UCSD-AML1 (cell line): ENCODE data around the gene CDK18.

Source experiments
- DNase-seq: peaks from one replicate; lab custom pipeline; 2025; ENCODE audit not compliant: unreplicated experiment; lab: John Stamatoyannopoulos, UW

CDK18 gene

DNA sequence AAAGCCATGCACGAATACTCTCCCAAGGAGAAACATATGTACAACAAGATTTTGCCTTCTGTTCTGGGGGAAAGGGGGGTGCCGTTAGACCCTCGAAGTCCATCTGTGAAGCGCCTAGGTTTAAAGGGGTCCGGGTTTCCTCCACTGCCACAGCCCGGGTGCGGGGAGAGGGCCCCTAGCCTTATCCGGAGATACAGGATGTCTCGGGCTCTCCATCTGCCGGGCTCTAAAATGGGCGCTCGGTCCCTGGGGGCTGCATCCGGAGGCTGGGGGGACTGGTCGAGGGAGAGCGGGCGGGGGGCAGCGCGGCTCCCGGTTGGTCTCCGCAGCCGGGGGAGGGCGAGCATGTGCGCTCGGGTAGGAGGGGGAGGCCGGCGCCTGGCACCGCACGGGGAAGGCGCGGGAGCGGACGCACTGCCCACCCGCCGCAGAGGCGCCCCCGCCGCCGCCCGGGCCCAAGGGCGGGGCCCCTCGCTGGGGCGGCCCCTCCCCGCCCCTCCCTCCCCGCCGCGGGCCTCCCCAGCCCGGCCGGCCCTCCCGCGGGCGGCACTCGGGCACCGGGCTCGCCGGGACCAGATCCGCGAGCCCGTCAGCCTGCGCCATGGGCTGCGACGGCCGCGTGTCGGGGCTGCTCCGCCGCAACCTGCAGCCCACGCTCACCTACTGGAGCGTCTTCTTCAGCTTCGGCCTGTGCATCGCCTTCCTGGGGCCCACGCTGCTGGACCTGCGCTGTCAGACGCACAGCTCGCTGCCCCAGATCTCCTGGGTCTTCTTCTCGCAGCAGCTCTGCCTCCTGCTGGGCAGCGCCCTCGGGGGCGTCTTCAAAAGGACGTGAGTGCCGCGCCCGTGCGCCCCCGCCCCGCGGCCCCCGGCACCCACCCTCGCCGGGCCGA lies 64.2 kb downstream of the CDK18 start:
- DNase-seq = no peak

DNA sequence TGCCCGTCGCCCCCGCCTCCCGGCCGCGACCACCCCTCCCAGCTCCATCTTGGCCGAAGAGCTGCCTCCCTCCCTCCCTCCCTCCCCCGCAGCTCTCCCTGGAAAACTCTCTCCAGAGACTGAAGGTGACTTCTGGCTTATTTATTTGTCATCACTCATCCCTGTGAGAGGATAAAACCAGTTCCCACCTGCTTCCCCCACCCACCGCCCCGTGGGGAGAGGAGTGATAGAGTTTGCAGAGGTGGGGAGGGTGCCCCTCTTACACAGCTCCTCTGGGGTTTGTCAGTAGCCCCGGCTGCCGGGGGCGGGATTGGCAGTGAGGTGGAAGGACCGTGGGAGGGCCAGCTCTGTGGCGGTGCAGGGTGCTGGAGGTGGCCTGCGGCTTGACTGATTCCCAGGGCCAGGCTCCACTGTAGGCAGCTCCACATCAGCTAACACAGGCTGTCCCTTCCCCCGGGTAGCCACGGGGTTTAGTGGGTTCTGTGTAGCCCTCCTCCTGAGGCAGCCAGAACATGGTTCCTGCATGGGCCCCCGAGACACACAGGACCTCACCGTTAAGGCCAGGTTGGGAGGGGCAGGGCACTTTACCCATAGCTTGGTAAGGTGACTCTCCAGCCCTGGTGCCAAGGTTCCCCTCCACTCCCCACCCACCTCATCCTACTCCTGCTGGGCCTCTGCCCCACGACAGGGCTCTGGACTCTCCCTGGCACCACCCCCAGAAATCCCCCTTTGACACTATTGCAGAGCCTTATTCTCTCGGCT lies 65.1 kb downstream of the CDK18 start:
- no peak for DNase-seq

DNA sequence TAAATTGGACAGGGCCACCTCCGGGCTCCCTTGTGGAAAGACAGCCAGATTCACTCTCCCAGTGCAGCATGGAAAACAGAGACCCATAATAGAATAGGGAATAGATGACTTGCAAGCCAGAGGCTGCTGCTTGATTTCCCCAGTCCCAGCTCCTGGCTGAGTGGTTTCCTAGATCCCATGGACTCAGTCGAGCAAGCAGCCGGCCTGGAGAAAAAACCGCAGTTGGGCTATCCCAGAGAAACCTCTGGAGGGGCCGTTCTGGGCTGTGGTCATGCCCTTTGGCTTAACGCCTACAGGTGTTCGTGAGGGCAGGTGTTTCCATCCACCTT lies 65.7 kb downstream of the CDK18 start:
- DNase-seq = no peak

DNA sequence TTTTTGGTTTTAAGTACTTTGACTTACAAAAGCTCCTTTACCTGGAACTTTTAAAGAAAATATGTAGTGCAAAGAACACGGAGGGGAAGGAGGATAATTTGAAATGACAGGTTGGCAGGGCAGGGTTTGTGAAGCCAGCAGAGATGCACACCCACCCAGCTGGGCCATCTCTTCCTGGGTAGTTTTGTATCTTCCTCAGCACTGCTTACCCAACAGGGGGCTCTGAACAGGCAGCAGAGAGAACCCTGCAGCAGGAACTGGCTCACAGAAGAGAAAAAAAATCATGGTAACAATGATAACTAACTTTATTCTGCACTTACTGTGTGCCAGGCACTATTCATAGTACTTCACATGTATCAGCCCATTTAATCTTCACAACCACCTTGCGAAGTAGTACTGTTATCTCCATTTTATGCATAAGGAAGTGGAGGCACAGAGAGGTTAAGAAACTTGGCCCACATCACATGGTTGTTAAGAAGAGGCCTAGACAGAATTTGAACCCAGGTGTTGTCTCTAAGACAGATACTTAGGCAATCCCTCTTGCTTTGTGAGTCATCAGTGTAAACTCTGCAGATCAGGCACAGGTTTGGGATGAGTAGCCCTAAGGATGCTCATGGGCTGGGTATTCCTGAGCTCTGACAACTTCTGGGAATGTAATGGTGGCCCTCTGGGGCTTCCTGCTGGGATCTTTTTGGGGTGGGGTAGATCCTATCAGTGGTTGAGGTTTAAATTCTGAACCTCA lies 66.5 kb downstream of the CDK18 start:
- no peak for DNase-seq

DNA sequence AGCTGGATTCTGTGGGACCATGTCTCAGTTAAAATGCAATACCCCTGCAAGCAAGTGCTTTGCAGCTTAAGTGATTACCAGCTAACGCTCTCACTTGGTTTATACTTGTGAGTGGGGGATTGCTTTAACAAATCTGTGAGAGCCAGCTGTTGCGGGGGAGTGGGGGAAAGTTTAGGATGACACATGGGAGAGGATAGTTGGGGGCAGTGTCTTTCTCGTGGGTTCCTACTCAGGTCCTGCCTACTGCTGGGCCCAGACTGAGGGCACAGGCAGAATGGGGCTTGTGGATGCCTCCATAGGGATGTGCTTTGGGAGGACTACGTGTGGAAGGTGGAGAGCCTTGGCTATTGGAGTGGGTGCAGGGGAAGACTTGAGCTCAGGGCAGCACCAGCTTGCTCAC lies 67.3 kb downstream of the CDK18 start:
- no peak for DNase-seq

DNA sequence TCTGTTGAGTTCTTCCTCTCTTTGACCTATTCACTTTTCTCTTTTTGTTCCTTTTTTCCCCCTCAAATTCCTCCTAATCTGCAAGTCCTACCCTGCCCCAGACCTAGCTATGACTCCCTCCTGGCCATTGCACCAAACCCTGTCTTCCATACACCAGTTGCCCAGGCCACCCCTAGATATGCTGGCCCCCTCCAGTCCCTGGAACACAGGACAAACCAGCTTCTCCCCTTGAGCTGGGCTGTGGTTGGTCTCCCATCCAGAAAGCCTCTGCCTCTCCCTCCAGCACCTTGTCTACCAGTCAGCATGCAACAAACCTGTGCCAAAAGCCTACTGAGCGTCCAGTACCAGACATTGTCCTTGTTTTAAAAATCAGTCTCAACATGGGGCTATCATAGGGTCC lies 68.0 kb downstream of the CDK18 start:
- DNase-seq = no peak

DNA sequence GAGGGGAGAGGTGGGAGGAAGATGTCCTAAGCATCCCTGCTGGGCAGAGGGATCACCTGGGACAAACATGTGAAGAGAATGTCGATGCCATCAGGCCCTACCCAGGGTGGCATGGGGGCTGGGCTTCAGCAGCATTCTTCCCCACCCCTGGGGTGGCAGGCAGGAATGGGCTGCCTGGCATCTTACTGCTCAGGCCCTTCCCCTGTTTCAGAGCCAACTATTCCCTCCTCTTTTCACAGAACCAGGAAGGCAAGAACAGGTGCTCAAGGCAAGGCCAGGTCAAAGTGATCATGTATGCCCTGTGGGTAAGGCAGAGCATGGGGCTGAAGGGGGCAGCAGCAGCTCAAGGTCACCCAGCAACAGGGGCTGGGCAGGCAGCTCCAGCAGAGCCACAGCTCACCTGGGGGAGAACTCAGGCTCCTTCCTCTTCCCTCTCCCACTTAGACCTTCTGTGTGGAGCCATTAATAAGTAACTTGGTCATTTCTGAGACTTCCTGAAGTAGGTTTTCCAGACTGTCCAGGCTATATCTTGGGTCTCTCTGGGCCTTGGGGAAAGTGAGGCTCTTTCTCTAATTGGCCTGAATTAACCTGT lies 70.9 kb downstream of the CDK18 start:
- DNase-seq = no peak

DNA sequence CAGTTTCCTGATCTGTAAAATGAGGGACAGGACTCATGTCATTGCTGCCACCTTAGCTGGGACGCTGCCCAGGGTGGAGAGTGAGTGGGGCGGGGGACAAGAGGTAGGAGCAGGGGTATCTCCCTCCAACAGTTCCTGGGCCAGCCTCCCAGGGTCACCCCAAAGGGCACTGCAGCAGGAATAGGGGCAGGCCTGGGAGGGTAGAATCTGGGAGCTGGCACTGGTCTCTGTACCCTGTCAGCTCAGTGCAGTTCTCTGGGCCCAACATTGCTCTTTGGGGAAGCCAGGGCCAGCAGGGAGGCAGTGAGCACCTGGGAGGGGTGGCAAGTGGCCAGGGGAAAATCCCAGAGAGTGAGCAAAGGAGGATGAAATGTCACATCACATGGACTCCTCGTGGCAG lies 71.5 kb downstream of the CDK18 start:
- DNase-seq = no peak

DNA sequence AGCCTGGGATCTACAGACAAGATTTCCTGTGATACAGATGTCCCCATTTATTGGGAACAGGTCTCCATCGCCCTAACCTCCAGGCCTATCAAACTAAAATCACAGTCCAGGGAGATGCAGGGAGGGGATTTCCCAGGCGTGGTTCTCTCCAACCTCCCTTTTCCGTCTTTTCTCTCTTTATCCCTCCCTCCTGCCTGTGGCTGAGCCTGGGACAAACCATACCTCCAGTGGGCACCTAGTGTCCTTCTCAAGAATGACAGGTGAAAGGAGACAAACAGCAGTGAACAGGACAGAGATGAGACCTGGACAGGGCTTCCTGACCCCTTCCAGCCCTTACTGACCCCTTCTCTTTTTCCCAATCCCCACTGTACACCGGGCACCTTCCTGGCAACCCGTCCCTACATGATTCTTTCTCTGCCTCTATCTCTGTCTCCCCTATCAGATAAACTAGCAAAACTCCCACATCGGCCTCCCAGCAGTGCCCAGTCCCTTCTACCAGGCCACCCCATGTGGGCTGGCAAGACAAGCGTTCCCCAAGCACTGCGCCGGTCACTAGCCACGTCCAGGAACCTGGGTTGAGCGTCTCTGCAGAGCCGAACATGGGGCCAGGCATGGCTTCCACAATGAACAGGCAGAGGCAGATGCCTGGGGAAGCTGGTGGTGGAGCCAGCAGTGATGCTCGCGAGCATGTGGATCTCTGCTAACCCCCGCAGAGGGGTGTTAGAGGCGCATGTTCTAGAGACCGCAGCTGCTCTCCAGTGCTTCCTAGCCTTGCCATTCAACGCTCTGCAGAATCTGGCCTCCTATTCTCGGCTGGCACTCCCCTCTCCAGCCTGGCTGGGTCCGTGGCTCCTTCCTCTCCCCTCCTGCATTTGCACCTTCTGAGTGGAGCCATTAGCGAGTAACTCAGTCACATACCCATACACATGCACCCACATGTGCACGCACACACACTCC lies 72.6 kb downstream of the CDK18 start:
- no peak for DNase-seq

DNA sequence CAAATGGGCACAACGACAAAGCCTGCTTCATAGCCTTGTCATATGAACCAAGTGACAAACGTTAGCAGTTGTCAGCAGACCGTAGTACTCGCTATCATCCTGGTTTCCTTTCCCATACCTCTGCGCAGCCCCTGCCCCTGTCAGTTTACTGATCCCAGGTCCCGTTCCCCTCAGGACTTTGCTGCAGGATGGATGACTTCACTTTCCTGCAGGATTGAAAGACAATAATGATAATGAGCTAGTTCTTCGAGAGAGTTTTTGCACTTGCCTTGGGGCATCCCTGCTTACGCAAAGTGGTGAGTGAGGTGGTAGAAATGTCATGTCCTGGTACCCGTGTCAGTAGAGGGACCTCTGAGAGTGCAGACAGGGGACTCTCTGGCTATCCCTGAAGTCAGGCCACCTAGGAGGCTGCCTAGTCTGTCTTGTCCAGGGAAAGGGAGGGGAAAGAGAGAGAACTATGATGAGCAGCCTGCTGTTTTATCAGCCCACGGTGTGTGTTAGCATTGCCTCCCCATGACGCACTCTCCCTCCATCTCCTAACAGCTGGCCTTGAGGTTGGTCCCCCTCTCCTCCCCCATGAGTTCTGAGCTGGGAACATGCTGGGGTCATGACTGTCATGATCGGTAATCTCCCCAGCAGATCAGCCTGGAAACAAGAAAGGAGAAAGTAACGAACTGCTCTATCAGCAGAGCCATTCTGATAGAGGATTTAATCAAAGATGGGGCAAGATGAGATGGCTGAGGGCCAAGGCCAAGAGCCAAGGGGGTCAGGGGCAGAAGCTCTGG lies 73.6 kb downstream of the CDK18 start:
- DNase-seq = no peak

DNA sequence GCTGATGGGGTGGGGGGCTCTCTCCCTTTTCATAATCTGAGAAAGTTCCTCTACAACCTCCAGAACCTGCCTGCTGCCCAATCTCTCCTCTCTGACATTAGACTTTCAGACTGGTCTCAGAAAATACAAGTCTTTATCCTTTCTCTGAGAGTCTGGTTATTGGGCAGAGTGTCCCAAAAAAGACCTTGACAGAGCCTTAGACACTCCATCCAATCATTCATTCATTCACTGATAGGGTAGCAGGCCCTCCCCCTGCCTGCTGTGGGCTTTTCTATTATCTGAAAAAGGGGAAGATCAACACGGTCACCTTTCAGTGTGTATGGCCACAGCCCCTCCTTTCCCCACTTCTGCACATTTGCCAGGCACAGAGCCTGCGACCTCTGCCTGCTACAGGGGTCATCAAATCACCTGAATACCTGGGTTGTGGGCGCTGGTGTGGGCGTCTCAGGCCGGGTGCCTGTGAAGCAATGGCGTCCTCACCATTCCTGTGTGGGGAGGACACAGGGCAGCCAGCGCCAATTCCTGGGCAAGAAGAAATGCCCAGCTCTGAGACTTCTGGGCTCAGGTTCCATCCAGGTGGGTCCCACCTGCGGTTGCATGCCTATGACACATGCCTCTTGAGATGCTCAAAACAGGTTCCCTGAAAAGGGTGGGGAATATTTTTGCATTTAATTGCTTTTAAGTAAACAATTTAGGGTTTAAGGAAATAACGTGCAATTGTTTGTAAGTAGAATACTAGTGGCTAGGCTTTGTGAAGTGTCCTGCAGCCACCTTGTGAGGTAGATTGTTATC lies 74.5 kb downstream of the CDK18 start:
- DNase-seq = no peak

DNA sequence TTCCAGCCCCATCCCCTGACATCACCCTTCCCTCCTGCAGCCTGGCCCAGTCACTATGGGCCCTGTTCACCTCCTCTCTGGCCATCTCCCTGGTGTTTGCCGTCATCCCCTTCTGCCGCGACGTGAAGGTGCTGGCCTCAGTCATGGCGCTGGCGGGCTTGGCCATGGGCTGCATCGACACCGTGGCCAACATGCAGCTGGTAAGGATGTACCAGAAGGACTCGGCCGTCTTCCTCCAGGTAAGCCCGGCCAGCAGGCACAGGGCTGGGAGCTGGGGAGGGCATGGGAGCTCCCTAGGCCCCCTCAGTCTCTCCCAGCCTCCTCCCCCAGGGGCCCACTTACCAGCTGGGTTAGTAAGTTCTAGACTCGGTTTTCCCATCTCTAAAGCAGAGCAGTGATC lies 75.2 kb downstream of the CDK18 start:
- no peak for DNase-seq

DNA sequence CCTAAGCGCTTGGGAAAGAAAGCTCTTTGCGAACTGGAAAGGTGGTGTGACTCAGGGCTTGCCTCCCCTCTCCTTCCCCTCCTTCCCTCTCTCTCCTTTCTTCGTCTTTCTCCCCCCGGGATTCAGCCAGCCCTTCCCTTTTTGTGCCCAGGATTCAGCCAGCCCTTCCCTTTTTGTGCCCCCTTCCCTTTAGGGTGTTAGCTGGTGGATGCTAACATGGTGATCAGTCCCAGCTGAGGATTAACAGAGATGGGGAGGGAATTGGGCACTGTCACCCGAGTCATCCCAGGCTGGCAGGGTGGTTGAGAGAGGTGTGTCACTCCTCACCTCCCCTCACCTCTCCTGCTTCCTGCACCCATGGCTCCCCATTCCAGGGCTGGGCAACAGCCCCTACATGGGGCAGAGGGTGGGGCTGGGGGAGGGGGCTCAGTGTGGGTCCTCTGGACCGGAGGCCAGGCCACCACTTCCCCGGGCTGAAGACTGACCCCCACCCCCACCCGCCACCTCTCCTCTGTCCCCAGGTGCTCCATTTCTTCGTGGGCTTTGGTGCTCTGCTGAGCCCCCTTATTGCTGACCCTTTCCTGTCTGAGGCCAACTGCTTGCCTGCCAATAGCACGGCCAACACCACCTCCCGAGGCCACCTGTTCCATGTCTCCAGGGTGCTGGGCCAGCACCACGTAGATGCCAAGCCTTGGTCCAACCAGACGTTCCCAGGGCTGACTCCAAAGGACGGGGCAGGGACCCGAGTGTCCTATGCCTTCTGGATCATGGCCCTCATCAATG lies 75.9 kb downstream of the CDK18 start:
- DNase-seq = no peak

DNA sequence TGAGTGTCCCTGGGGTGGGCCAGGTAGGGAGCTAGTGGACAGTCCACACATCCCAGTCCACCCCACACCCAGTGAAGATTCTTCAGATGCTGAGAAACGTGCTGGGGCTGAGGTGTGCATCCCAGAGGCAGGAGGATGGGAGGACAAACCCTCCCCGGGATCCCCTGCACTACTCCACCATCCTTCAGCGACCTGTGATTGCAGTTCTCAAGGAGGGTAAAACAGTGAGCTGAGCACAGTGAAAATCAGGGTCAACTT lies 76.4 kb downstream of the CDK18 start:
- DNase-seq = no peak

DNA sequence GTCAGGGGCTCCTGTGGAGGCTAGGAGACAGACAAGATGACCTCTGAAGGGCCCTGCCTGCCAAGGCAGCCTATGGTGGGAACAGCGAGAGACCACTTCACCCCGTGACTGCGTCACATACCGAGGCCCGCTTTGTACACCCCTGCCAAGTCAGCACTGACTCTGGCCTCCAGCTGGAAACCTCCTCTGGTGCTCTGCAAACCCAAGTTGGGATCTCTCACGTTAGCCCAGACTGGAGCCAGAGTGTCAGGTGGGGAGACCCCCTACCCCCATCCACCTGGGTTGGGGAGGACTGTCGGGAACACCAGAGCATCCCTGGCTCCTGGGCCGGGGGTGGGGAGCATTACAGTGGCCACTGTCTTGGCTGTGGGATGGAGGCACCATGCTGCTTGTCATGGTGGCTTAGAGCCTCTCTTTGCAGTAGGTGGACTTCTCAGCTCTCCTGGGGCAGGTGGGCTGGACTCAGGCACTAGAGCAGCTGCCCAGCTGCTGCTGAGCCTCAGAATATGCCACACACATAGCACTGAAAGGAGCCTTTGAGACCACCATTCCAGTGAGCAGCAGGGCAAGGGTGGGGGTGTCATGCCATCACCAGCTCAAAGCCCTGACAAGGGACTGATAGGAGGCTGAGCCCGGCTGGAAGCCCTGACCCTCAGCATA lies 77.0 kb downstream of the CDK18 start:
- no peak for DNase-seq

DNA sequence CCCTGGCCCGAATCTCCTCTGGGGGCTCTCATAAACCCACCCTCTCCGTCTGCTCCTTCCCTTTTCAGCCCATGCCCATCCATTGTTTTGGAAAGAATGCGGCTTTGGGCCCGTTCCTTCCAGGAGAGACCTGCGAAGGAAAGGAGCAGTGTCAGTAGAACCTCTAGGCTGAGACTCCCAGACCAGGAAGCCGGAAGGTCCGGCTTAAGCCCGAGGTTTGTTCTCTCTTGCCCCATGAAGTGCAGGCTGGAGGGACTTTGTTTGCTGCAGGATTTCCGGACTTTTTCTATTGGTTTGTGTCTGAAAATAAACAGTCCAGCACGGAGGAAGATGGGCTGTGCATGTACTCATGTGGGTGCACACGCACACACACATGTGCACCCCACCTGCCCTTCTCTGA lies 77.6 kb downstream of the CDK18 start:
- no peak for DNase-seq
